ENCODE results near the gene TRPV4.

DNA sequence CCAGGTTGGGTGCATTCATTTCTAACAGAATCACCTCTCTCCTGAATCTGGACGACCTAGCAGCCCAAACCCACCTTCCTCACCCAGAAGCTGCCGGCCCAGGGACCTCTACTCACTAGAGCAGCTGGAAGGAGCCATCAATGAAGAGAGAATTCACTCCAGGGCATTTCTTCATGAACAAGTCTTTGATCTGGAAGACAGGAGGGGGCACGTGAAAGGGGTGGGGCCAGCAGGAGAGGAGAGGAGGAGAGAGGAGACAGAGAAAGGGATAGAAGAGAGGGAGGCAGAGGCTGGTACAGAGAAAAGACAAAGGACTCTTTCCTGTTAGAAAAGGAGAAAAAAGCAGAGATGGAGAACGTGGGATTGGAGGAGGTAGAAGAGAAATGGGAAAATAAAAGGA lies 39.8 kb downstream of the TRPV4 start:
- TF ChIP-seq TAF1 (IDR thresholded peaks at IDR 0.05; ENCODE audit: low read depth) (no peak), POLR2AphosphoS5 (IDR thresholded peaks at IDR 0.05) (no peak)
